ENCODE data around the gene CALHM1.

The CALHM1 gene

GRCh38 chr10:103452506-103453230, 6.0 kb downstream of the CALHM1 start:
- DNase-seq = no peak

GRCh38 chr10:103451831-103452505, 6.7 kb downstream of the CALHM1 start, which contains the start of gene CALHM2:
Gene CALHM2 (minus strand): TSS chr10:103452370. CDS start chr10:103449941, 2,429 bp downstream.
- peak; percentile 42 for DNase-seq

GRCh38 chr10:103451091-103451813, 7.4 kb downstream of the CALHM1 start:
- peak; percentile 40 for DNase-seq

GRCh38 chr10:103450201-103450695, 8.5 kb downstream of the CALHM1 start:
- no peak for DNase-seq

- no peak for DNase-seq
Observed at GRCh38 chr10:103449208-103450144, 9.2 kb downstream of the CALHM1 start.

- no peak for DNase-seq
Observed at GRCh38 chr10:103448746-103449145, 10.0 kb downstream of the CALHM1 start.

GRCh38 chr10:103447187-103447586, 11.5 kb downstream of the CALHM1 start:
- no peak for DNase-seq

- DNase-seq = no peak
Observed at GRCh38 chr10:103445767-103446567, 12.7 kb downstream of the CALHM1 start.

GRCh38 chr10:103445366-103445765, 13.3 kb downstream of the CALHM1 start:
- no peak for DNase-seq

GRCh38 chr10:103444478-103444877, 14.2 kb downstream of the CALHM1 start:
- DNase-seq = no peak

- no peak for DNase-seq
Observed at GRCh38 chr10:103443475-103444185, 15.1 kb downstream of the CALHM1 start.

GRCh38 chr10:103442031-103442461, 16.7 kb downstream of the CALHM1 start:
- DNase-seq = no peak

- DNase-seq = no peak
Observed at GRCh38 chr10:103441611-103442010, 17.1 kb downstream of the CALHM1 start.

- DNase-seq = no peak
Observed at GRCh38 chr10:103441206-103441605, 17.5 kb downstream of the CALHM1 start.

GRCh38 chr10:103440416-103440815, 18.3 kb downstream of the CALHM1 start:
- no peak for DNase-seq

GRCh38 chr10:103439776-103440175, 18.9 kb downstream of the CALHM1 start:
- no peak for DNase-seq

GRCh38 chr10:103433858-103434257, 24.8 kb downstream of the CALHM1 start:
- DNase-seq = no peak

GRCh38 chr10:103431902-103432301, 26.8 kb downstream of the CALHM1 start:
- DNase-seq = no peak

- no peak for DNase-seq
Observed at GRCh38 chr10:103429647-103430046, 29.1 kb downstream of the CALHM1 start.

GRCh38 chr10:103428989-103429643, 29.6 kb downstream of the CALHM1 start:
- no peak for DNase-seq

Data from CD4-positive, alpha-beta T cell treated with Interleukin-15 for 1 hour (primary cell).